NK-92 treated with Interleukin-12 subunit alpha and Interleukin-12 subunit beta, amount 100 ng/mL, for 24 hours (cell line): Measurements from ENCODE around the gene NLGN1.

Experiments
- DNase-seq: peaks from one replicate; lab custom pipeline; 2025; lab: John Stamatoyannopoulos, UW

Gene NLGN1

GRCh38 chr3:173912126-173912525, 514.6 kb downstream of the NLGN1 start:
- no peak for DNase-seq

GRCh38 chr3:173913397-173913796, 515.9 kb downstream of the NLGN1 start:
- no peak for DNase-seq

GRCh38 chr3:173913974-173914421, 516.5 kb downstream of the NLGN1 start:
- no peak for DNase-seq

GRCh38 chr3:173916799-173917198, 519.3 kb downstream of the NLGN1 start:
- DNase-seq: no peak

- DNase-seq: peak; percentile 5
Observed at GRCh38 chr3:173920386-173920785, 522.8 kb downstream of the NLGN1 start.

GRCh38 chr3:173921732-173922131, 524.2 kb downstream of the NLGN1 start:
- DNase-seq: no peak

- DNase-seq: no peak
Observed at GRCh38 chr3:173923204-173923603, 525.7 kb downstream of the NLGN1 start.

- no peak for DNase-seq
Observed at GRCh38 chr3:173930251-173930650, 532.7 kb downstream of the NLGN1 start.

GRCh38 chr3:173932624-173933023, 535.1 kb downstream of the NLGN1 start:
- peak; percentile 2 for DNase-seq

GRCh38 chr3:173933113-173933512, 535.6 kb downstream of the NLGN1 start:
- no peak for DNase-seq

- DNase-seq: no peak
Observed at GRCh38 chr3:173936316-173936715, 538.8 kb downstream of the NLGN1 start.

GRCh38 chr3:173938159-173938558, 540.6 kb downstream of the NLGN1 start:
- no peak for DNase-seq

- DNase-seq: no peak
Observed at GRCh38 chr3:173938616-173939015, 541.1 kb downstream of the NLGN1 start.

- no peak for DNase-seq
Observed at GRCh38 chr3:173939331-173939730, 541.8 kb downstream of the NLGN1 start.

- DNase-seq: no peak
Observed at GRCh38 chr3:173943264-173943663, 545.7 kb downstream of the NLGN1 start.

GRCh38 chr3:173945170-173945569, 547.6 kb downstream of the NLGN1 start:
- DNase-seq: no peak

GRCh38 chr3:173945806-173946205, 548.3 kb downstream of the NLGN1 start:
- no peak for DNase-seq

- DNase-seq: no peak
Observed at GRCh38 chr3:173954647-173955046, 557.1 kb downstream of the NLGN1 start.

- DNase-seq: no peak
Observed at GRCh38 chr3:173957646-173958045, 560.1 kb downstream of the NLGN1 start.

GRCh38 chr3:173958805-173959204, 561.3 kb downstream of the NLGN1 start:
- DNase-seq: no peak

- no peak for DNase-seq
Observed at GRCh38 chr3:173970281-173970680, 572.7 kb downstream of the NLGN1 start.

- DNase-seq: no peak
Observed at GRCh38 chr3:173976281-173976680, 578.7 kb downstream of the NLGN1 start.

GRCh38 chr3:173977747-173978146, 580.2 kb downstream of the NLGN1 start:
- DNase-seq: no peak

- DNase-seq: no peak
Observed at GRCh38 chr3:173983343-173983742, 585.8 kb downstream of the NLGN1 start.

GRCh38 chr3:173986861-173987410, 589.4 kb downstream of the NLGN1 start:
- DNase-seq: no peak
